Measurements from ENCODE around the gene TMBIM4.

DNA sequence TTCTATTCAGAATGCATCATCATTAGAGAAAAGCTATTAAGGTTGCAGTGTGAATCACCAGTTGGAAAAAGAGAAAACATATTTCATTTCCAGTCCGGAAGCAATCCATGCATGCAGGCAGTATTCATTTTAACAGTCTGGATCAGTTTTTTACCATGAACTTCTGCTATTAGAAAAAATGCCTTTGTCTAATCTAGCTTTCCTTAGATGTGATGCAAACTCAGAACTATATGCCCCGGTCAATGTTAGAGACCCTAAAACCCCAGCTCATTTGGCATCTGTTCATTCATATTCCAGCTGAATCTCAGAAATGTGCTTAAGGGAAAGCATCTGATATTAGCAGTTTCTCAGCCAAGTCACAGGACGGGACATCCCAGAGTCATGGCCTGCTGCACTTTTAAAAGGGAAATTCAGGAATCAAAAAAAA is 27.7 kb upstream of the TMBIM4 start:
- TF ChIP-seq CTCF (IDR thresholded peaks at IDR 0.05) (no peak), SIN3A (IDR thresholded peaks at IDR 0.05; ENCODE audit: borderline replicate concordance, insufficient read depth, low read depth, low read length) (no peak), POLR2AphosphoS5 (IDR thresholded peaks at IDR 0.05; ENCODE audit: low read depth, low read length) (no peak)
